GM12872 (cell line): ENCODE measurements around the gene PTPRE.

Experiments used
- TF ChIP-seq, protein P1 (sequence below): IDR thresholded peaks from 3 replicates; pipeline ENCODE4 v1.5.1; 2011; ENCODE audit warnings: low read depth, mild to moderate bottlenecking, low read length, moderate library complexity; ENCODE audit not compliant: insufficient read depth

The PTPRE gene

DNA sequence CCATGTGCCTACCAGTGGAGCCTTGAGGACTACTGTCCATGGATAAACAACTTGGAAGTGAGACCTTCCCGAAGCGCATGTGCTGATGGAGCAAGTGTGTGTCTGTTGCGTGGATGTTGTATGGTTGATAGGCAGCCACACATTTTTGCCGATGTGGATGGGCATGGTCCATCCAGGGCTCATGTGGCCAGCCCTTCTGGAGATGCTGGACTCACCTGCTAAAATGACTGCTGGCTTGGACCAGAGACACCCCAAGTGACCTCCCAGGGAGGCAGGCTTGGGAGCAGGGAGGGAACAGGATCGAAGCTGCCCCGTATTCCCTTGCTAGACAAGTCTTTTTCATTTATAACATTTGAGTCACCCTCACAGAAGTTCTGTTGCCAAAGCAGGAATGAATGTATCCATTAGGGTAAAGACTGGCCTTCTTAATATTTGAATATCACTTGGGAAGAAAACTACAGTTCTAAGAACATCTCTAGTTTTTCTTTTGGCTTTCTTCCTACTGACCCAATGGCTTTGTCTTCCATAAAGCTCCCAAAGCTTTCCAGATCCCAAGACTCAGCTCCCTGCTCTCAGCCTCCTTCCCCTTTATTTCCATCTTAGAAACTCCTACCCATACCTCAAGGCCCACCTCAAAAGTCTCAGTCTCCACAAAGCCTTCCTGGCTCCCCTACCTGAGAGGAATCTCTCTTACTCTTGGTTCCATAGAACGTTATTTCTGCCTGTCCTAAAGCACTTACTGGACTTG, 3.0 kb downstream of the PTPRE start:
- TF ChIP-seq, protein P1, sequence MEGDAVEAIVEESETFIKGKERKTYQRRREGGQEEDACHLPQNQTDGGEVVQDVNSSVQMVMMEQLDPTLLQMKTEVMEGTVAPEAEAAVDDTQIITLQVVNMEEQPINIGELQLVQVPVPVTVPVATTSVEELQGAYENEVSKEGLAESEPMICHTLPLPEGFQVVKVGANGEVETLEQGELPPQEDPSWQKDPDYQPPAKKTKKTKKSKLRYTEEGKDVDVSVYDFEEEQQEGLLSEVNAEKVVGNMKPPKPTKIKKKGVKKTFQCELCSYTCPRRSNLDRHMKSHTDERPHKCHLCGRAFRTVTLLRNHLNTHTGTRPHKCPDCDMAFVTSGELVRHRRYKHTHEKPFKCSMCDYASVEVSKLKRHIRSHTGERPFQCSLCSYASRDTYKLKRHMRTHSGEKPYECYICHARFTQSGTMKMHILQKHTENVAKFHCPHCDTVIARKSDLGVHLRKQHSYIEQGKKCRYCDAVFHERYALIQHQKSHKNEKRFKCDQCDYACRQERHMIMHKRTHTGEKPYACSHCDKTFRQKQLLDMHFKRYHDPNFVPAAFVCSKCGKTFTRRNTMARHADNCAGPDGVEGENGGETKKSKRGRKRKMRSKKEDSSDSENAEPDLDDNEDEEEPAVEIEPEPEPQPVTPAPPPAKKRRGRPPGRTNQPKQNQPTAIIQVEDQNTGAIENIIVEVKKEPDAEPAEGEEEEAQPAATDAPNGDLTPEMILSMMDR = no peak

DNA sequence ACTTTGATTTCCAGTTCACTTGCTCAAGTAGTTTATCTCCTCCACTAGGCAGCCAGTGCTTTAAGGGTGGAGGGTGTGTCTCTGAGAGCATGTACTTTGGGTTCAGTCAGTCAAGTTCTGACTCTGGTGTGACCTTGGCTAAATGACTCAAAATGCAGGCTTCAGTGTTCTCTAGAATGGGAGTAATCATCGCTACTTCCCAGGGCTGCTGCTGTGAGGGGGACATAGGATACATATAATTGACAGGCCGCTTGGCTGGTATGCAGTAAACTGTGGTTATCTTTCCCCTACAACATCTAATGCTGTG, 3.5 kb downstream of the PTPRE start:
- TF ChIP-seq, protein P1 = no peak

DNA sequence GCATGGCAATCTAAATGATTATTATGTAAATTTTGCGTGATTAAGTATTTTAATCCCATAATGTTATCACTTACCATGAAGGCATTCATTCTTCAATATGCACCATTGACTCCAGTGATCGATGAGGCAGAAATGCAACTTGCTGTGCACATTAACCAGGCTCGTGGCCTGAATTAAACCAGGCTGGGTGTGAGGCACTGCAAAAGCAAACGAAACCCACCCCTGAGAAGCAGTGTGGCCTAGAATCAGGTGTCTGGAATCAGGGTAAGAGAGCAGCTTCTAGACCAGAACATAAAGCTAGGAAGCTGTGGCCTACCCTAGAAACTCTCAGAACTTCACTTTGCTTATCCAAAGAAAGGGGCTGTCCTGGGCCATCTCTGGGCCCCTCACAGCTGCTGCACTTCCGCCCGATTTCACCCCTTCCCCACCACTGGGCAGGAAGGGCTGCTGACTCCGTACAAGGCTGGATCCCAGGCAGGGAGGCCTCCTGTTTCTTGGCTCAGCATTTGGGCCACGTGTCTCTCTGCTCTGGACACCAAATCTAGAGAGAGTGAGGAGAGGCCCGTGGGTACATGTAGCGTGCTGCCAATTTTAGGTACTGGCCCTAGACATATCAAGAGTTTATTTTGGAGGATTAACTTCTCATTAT, 4.4 kb downstream of the PTPRE start:
- TF ChIP-seq, protein P1 = no peak

DNA sequence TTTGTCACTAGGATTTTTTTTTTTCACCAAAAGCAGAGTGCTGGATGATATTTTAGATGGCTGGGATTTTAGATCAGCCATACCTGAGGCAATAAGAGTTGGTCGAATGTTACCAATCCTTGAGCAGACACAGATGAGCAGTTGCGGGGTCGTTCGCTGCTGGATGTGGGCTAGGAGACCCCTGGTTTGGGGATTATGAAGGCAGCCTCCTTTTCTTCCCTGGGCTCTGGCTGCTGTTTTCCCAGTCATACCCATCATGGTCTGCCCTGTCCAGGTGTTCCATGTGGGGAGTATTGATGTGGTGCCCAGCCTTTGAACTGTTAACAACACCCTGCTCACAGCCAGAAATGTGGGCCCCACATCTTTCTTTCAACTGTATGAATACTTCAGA, 5.0 kb downstream of the PTPRE start:
- TF ChIP-seq, protein P1 = no peak

DNA sequence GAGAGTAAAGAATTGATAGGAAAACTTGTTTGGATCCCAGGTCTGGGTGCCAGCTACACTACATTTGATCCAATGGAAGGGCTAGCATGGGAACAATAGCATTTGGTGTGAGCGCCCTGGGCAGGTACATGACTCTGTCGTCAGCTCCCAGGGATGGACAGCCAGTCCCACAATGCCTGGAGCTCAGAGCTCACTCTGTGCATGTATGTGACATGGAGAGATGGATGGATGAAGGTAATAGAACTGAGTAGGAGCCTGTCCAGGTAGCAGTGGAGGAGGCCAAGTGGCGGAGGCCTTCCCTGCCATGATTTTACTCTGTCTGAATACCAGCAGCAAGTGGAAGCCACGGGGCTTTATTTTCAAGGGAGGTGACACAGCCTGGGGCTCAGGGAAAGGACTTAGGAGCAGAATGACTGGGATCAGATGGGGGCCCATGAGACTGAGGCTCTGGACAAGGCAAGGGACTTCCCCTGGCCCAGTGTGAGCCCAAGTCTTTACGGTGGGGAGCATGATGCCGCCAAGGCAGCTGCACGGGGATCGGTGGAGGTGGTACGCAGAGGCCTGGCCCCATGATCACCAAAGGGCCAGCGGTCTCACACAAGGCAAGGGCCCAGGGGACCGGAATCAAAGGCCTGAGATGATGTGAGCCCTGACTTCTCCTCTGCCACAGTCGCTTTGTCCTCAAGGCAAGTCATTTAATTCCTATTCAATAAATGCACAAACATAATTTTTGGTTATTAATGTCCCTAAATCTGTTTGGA, 5.9 kb downstream of the PTPRE start:
- TF ChIP-seq, protein P1 = no peak

DNA sequence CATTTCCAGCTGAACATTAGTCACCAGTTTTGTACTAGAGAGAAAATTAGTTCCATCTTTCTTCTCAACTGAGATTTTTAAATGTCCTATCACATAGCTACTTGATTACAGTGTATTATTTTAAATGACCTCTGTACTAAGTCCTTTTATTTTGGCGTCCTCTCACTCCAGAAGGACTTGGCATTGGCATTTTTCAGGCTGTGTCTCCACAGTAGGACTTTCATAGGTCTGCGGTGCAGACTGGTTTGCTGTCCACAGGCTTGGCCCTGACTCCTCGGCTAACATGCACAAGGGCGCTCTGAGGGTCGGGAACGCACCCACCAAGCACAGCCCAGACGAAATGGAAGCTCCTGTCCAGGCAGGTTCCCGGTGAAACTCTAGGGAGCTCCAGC, 6.5 kb downstream of the PTPRE start:
- TF ChIP-seq, protein P1 = no peak

DNA sequence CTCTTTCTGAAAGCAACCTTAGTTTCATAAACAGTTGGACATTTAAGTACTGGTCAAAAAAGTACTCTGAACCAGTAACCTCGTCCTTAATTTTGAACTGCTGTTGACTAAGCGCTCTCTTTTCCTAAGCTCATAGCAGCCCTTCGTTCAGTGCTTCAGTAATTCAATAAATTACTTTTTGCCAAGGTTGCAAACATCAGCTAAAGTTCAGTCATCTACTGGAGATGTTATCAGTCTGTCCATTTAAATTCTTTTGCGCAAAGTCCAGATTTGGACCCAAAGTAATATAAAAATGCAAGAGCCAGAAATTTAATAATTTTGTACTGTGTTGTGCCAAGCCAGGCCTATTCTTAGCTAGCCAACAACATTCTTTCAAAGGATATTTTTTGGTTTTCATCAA, 8.4 kb downstream of the PTPRE start:
- TF ChIP-seq, protein P1 = no peak
